GM18526 (cell line): ENCODE results near the gene DAD1.
A peak's percentile ranks its signal among the peaks of the same experiment; 100 is the strongest.

Experiments
- POLR2A ChIP-seq: IDR thresholded peaks from 3 replicates; pipeline ENCODE4 v1.6.1; 2011; ENCODE audit not compliant: insufficient read length; ENCODE audit errors: extremely low read depth

DAD1 gene

DNA sequence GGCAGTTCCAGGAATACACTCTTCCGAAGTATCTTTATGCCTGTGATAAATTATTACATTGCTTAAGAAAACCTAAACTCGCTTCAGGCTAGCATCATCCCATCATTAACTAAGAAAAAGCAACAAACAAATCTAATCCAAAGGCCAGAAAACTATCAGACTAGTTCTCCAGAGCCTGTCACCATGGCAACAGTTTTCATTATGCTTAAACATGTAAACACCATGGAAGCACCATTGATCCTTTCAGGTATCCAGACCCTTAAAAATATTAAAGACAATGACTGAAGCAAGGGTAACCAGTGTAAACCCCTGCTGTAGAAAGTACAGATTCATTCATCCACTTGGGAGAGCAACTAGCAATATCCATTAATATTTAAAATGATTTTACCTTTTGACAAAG is 9.8 kb downstream of the DAD1 start:
- TF ChIP-seq POLR2A: no peak

DNA sequence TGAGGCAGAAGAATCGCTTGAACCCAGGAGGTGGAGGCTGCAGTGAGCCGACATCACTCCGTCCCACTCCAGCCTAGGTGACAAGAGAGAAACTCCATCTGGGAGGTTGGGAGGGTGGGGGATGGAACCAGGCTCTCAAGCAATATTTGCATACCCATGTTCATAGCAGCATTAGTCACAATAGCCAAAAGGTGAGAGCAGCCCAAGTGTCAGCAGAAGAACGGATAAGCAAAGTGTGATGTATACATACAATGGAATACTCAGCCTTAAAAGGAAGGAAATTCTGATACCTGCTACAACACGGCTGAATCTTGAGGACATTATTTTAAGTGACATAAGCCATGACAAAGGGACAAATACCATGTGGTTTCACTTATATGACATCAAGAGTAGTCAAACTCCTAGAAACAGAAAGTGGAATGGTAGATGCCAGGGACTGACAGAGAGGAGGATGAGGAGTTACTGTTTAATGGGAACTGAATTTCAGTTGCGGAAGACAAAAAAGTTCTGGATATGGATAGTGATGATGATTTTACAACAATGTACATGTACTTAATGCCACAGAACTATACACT is 11.6 kb downstream of the DAD1 start:
- TF ChIP-seq POLR2A: no peak

DNA sequence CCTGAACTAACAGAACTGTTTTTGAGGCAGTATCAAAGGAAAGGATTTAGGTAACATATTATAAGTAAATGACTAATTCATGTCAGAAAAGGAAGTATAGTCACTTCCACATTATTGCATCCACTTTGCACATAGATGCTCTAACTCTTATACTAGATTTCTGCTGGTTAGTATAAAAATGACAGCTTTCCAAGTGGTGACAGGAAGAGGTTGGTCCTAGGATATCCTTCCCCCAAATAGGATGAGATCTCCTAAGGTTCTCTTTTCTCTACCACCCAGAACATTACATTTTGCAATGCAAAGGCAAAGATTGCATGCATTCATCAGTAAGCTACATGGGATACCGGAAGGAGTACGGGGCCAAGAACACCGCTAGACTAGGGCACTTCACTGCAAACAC is 15.2 kb downstream of the DAD1 start:
- TF ChIP-seq POLR2A: no peak

DNA sequence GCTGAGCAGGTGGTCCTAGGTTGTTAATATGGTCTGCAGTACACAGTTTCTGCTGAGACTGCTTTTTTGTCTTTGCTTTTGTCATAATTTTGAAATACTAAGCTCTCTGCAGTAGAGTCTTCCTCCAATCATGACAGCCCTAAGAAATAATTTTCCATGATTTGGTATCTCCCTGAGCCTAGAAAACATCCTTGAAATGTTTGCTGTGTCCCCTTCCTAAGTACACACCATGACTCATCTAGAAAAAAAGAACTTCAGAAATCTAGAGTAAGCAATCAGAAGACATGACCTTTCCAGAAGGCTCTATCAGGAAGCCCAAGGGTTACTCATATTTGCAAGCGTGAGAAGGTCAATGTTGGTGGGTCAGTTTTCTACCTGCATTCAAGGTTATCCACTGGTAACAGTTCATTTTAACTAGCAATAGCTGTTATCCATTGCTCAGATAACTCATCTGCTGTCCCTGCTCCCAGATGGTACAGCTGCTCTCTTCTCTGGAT is 16.4 kb downstream of the DAD1 start:
- TF ChIP-seq POLR2A: no peak

DNA sequence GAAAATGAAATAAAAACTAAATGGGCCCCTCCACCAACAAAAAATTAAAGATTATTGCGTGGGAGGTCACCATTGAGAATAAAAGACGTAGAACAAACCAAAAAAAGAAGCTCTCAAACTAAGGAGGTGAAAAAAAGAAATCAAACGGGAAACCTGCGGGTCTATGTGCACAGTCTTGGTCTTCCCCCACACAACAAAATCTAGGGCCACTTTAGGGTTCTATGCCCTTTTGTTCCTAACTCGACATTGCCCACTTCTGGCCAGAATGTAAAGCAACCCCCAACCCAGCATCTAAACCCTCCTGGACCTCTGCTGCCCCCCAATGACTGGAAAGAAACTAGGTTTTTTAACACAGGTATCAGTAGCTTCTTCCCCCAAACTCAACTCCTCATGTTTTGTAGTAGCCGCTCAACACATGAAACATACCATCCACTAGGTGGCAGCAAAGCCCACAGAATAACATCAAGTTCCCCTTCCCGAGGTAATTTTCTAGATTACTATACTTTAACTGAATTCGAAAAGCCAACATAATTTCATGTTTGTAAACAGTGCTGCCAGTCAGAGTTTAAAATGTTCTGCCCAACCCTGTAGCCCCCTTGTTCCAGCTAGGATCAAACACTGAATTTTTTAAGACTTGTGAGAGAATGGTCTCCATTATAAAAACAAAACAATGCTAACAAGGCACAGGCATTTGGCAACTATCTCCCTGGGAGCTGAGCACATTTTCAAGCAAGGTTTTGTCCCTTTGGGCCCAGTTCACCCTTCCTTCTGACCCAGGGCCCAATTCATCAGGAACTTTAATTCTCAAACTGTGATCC is 18.7 kb downstream of the DAD1 start:
- TF ChIP-seq POLR2A: no peak

DNA sequence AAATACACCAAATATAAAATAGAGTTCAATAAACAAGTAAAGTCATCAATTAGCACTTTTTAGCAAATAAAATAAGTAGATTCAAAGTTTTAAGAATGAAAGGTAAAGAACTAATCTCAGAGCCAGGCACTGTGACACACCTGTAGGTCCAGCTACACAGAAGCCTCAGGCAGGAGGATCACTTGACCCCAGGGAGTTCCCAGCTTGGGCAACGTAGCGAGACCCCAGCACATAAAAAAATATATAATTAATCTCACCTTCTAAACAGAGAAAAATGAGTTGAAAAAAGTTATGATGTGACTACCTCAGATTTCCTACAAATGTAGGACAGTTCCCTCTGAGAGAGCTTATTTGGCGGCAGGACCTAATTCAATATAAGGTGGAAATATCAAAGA is 19.3 kb downstream of the DAD1 start:
- peak; percentile 4 for TF ChIP-seq POLR2A

DNA sequence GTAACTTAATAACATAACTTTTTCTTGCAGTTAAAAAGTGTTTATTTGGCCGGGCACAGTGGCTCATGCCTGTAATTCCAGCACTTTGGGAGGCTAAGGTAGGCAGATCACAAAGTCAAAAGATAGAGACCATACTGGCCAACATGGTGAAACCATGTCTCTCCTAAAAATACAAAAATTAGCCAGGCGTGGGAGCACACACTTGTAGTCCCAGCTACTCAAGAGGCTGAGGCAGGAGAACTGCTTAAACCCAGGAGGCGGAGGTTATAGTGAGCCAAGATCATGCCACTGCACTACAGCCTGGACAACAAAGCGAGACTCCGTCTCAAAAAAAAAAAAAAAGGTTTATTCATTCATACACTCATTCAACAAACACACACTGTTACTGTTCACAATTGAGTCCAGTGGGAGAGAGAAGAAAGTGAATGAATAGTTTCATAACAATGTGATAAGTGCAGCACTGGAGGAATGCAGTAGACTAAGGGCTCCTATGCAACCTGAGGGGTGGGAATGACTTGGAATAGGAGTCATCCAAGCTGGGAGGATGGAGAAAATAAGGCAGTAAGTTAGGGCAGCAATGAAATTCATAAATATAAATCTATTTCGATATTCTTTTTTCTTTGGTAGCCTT is 19.8 kb downstream of the DAD1 start:
- TF ChIP-seq POLR2A: peak; percentile 8

DNA sequence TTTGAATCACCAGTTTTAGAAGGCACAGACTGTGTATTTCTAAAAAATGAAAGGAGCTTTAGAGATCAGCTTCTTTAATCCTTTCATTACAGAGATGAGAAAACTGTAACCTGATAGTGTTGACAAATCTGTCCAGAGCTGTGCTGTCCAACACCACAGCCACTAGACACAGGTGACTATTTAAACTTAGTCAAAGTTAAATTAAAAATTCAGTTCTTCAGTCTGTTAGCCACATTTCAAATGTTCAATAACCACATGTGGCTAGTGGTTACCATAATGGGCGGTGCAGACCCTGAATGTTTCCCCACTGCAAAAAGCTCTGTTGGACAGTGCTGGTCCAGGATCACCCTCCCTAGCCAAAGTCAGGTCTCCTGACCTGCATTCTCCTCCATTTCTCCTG is 21.6 kb downstream of the DAD1 start:
- no peak for TF ChIP-seq POLR2A

DNA sequence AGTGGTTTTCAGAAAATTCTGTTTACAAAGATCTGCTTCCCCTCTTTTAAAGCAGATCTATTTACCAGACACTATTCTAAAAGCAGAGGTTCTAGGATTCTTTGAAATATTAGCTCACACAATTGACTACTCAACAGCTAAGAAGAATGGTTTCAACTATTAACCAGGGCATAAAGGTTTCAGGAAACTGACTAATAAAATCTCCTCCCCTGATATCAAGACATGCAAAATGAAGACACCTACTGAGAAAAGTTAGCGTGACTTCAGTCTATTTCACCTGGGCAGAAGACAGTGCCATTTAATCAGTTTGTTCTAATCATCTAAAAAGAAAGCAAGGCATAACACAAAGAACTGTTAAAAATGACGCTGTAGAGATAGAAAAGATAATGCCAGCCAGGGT is 22.2 kb downstream of the DAD1 start:
- TF ChIP-seq POLR2A: no peak

DNA sequence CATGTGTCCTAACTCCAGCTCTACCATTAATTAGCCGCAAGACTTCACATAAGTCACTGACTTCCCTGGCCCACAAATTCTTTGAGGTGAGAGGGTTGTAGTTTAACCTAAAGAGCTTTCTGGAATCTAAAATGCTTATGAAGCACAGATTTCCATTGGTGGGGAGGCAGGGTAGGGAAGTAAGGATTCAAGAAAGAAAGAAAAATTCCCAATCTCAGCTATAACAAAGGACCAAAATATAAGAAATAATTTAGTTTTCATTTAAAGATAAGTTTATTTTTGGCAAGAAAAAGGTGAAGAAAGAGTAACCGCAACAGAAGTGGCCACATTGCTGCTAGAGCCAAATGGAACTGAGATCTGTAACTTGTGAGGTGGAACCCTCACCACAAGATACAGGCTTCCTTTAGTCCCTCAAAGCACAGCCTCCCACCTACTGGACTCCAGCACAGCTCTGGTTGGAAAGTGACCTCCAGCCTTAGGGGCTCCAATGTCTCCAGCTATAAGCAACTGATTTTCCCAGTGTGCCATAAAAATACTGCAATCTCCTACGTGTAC is 23.6 kb downstream of the DAD1 start:
- TF ChIP-seq POLR2A: no peak

DNA sequence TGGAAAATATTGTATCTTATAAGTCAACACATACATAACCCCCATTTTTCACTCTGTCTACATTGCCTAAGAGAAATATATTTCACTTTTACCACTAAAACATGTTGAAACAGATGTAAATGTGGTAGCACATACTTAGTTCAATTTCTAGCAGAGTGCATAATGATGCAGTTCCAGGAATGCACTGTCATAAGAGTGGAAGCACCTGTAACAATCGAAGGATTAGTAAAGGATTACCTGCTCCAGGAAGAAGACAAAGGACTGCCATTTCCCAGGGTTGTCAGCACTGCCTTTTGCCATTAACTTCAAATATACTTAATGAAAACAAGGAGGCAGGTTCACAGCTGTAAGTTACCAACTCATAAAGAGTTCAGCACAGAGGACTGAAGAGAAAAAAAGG is 24.6 kb downstream of the DAD1 start:
- TF ChIP-seq POLR2A: no peak

DNA sequence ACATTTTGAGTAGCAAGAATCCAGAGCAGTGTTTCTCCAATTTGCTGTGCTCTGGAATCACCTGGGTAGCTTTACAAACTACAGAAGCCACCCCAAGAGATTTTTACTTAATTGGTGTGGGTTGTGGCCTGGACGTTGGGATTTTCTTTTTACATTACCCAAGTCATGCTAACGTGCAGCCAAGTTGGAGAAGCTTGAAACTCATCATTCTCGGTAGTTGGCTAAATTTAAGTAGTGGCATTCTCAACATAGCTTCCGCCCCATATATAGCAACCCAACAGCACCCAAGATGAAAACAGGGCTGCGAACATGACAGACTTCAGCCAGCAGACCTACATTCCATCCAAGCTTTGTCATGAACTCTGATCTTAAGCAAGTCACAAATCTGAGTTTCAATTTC is 25.0 kb downstream of the DAD1 start:
- TF ChIP-seq POLR2A: no peak

DNA sequence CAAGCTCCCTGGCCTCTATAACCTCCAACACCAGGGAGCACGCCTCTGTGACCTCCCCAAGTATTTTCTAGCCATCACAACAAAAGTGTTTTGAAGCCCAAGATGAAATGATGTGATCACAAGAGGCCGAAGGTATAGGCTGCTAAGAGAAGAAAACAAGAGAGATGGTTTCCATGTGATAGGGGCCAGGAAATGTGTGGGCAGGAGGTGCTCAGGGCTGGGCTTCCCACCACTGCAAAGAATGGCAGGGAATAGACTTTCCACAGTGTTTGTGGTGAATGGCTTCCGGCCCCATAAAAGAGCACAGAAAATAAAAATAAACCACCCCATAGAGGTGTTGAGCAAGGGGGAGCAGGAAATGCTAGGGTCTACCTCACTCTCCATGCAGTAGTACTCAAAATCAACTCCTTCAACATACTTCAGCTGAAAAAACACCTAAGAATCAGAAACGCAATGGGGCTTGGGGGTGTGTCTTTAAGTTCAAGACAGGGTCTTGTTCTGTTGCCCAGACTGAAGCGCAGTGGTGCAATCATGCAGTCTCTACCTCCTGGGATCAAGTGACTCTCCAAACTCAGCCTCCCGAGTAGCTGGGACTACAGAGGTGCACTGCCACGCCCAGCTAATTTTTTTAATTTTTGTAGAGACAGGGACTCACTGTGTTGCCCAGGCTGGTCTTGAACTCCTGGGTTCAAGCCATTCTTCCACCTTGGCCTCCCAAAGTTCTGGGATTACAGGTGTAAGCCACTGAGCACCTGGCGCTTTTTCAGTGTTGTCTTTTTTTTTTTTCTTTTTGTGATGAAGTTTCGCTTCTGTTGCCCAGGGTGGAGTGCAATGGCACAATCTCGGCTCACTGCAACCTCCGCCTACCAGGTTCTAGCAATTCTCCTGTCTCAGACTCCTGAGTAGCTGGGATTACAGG is 27.1 kb downstream of the DAD1 start:
- TF ChIP-seq POLR2A: no peak

DNA sequence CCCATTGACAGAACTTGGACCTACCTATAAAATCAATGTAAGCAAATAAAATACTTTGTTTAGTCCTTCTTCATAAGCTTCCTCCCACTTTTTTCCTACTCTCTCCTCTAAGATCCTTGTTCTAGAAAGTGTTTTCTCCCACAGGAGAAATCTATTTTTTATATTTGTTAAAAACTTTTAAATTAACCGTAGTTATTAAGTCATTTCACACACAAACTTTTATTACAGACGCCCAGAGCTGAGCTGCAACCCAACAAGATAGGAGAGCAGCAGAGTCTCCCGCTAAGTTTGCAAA is 27.7 kb downstream of the DAD1 start:
- TF ChIP-seq POLR2A: no peak
